Thyroid gland (tissue), 4 donors: ENCODE data around the gene AQP9.

Experiments used
- POLR2A ChIP-seq, 2 donors: fragments of 450-650 bp; IDR thresholded peaks; one replicate each; pipeline ENCODE4 v1.6.1; 2017; ENCODE audit warnings: antibody characterized with exemption in 2 of 2, mild to moderate bottlenecking in 2 of 2, moderate library complexity in 1 of 2
- TF ChIP-seq, protein P1 (sequence below), 6 experiments: fragments of 200-600 bp in 3 of 6; fragments of 450-650 bp in 3 of 6; sonication (generic) in 3 of 6; IDR thresholded peaks; one replicate each; pipeline ENCODE4 v1.5.1; 2016 to 2019; ENCODE audit warnings: antibody characterized with exemption in 6 of 6, mild to moderate bottlenecking in 2 of 6, inconsistent platforms in 1 of 6, moderate library complexity in 1 of 6

DNA sequence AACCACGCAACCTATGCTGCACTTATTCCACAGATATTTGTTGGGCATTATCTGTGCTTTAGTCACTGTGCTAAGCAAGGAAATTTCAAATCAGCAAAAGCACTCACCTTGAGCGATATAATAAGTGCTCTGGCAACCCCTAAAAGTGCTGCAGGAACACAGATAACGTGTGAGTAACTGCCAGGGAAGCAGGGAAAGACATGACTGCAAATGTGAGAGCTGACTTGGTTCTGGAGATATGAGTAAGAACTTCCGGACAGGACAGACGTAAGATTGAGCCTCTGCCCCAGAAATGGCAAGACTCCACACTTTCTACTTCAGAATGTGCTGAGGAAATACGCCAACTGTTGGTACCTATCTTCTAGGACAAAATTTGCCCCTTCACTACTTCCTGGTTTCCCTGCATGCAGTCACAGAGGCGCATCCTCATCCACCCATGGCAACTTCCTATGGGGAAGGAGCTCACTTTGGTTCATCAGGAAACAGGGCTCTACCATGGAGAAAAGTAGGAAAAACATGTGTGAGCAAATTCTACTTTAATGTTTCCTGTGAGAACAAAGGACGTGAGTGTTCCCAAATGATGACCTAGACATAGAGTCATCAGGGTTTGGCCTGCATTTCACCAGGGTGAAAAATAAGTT is 41.7 kb downstream of the AQP9 start:
- TF ChIP-seq, protein P1, sequence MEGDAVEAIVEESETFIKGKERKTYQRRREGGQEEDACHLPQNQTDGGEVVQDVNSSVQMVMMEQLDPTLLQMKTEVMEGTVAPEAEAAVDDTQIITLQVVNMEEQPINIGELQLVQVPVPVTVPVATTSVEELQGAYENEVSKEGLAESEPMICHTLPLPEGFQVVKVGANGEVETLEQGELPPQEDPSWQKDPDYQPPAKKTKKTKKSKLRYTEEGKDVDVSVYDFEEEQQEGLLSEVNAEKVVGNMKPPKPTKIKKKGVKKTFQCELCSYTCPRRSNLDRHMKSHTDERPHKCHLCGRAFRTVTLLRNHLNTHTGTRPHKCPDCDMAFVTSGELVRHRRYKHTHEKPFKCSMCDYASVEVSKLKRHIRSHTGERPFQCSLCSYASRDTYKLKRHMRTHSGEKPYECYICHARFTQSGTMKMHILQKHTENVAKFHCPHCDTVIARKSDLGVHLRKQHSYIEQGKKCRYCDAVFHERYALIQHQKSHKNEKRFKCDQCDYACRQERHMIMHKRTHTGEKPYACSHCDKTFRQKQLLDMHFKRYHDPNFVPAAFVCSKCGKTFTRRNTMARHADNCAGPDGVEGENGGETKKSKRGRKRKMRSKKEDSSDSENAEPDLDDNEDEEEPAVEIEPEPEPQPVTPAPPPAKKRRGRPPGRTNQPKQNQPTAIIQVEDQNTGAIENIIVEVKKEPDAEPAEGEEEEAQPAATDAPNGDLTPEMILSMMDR (IDR thresholded peaks at IDR 0.05), result no peak
- TF ChIP-seq POLR2A (IDR thresholded peaks at IDR 0.05), result no peak
